ENCODE results near the gene DCAKD. TPM values are rescaled to one million over a fixed set of nuclear protein-coding genes. Genes with fewer than 3 reads are reported as not detected.

DCAKD gene
- total and polyA plus RNA-seq, 2 donors (not counting 3 experiments of a cell fraction or from before 2014, with no cell fraction given) = 30.8 to 36.5 TPM

GRCh38 chr17:45022655-45023339 lies 28.6 kb downstream of the DCAKD start:
- H3K27ac ChIP-seq (ENCODE audit: insufficient read depth, low read depth, low read length) = no peak overlapping the region
- DNase-seq (ENCODE audit: low read depth, low spot score) (no peak), FAIRE-seq (no peak)
- H3K9ac ChIP-seq (replicated peaks; ENCODE audit: extremely low read depth, insufficient read depth, low read length) = no peak overlapping the region
- TF ChIP-seq GATA2 (IDR thresholded peaks at IDR 0.05; ENCODE audit: insufficient read depth, insufficient read length, low read depth, low read length) (no peak), FOS (IDR thresholded peaks at IDR 0.05; ENCODE audit: borderline replicate concordance, insufficient read depth, low read length) (no peak), POLR2AphosphoS5 (IDR thresholded peaks at IDR 0.05; ENCODE audit: insufficient read depth, low read depth, low read length) (no peak), MYC (IDR thresholded peaks at IDR 0.05; ENCODE audit: low read depth, low read length) (no peak), JUN (IDR thresholded peaks at IDR 0.05; ENCODE audit: borderline replicate concordance, insufficient read depth, insufficient read length, low read depth) (no peak), MAX (IDR thresholded peaks at IDR 0.05; ENCODE audit: insufficient read depth, insufficient read length) (no peak), EZH2 (IDR thresholded peaks at IDR 0.05; ENCODE audit: borderline replicate concordance, low read depth, low read length, severe bottlenecking) (no peak), CTCF (IDR thresholded peaks at IDR 0.05; ENCODE audit: extremely low read depth in 1 of 2, insufficient read depth in 1 of 2, low read depth in 1 of 2, low read length in 2 of 2) (no peak), POLR2A (IDR thresholded peaks at IDR 0.05; ENCODE audit: low read depth, low read length) (no peak)
- dilution Hi-C loops (cut with MboI; ENCODE audit: extremely low pct_ligation_motif_present, low sequenced_read_pairs) (no loop called here), intact Hi-C loops (cut with micrococcal nuclease) (loop anchor here (1.0 kb wide), 2 partner anchors 102 to 247 kb away; no protein-coding TSS in a partner anchor)
- BruUV-seq (replicated peaks) = no TSS peak
- H3K9me3 ChIP-seq (replicated peaks; ENCODE audit: control insufficient read depth, insufficient read depth, low read length) = no peaks in the 10 kb centered on the region
- H4K20me1 ChIP-seq (replicated peaks; ENCODE audit: control insufficient read depth, extremely low read depth, insufficient read depth, low read length) = no peaks in the 10 kb centered on the region
- CTCF ChIA-PET = interaction anchor here (0.6 to 13.8 kb wide), 27 partner anchors 8 to 264 kb away, joined by 3 to 331 read pairs (median 6); partner anchors contain the start of genes C1QL1, EFTUD2 and GFAP
- no peaks in the 10 kb centered on the region for H3K27me3 ChIP-seq (ENCODE audit: control insufficient read depth in 2 of 2, insufficient read depth in 2 of 2, low read length in 2 of 2)
- H3K9me1 ChIP-seq (replicated peaks; ENCODE audit: control insufficient read depth, extremely low read depth, insufficient read depth, low read length) = no peaks in the 10 kb centered on the region
- peaks cover 0 to 2% of the 10 kb centered on the region in 2 experiments for H3K36me3 ChIP-seq (ENCODE audit: control insufficient read depth in 2 of 2, extremely low read depth in 1 of 2, insufficient read depth in 2 of 2, low read length in 2 of 2)
- POLR2A ChIA-PET = no interaction called here
- H3K79me2 ChIP-seq (ENCODE audit: control insufficient read depth, insufficient read depth, low read length) = no peaks in the 10 kb centered on the region
- H2AFZ ChIP-seq (ENCODE audit: low read depth, low read length) = no peak overlapping the region
- no peak overlapping the region for H3K4me2 ChIP-seq (ENCODE audit: insufficient read depth, low read length)
- H3K4me3 ChIP-seq (replicated peaks in 1 of 3; ENCODE audit: insufficient read depth in 1 of 3, low read depth in 1 of 3, low read length in 3 of 3) = no peak overlapping the region
- peaks cover 17% of the 10 kb centered on the region for H3K4me1 ChIP-seq (ENCODE audit: control insufficient read depth, extremely low read depth, insufficient read depth, low read length)
